GM18909 (cell line): ENCODE data around the gene KRT9.
"Not testable (repeated sequence)": the region's sequence is repeated elsewhere in the genome, so short reads cannot be mapped to it uniquely, and the experiment has no call there.

Experiments used
- ATAC-seq: cut with Tn5 transposase; IDR thresholded peaks from one replicate; pipeline ENCODE4 v1.9.1; 2021; ENCODE audit warnings: mild to moderate bottlenecking; ENCODE audit not compliant: unreplicated experiment, poor library complexity

Gene KRT9

GRCh38 chr17:41547921-41548843, 23.7 kb downstream of the KRT9 start:
- no peak for ATAC-seq

GRCh38 chr17:41547378-41547841, 24.4 kb downstream of the KRT9 start:
- no peak for ATAC-seq

- ATAC-seq, result no peak
Observed at GRCh38 chr17:41546819-41547218, 25.0 kb downstream of the KRT9 start.

- ATAC-seq, result no peak
Observed at GRCh38 chr17:41545829-41546410, 25.9 kb downstream of the KRT9 start.

- no peak for ATAC-seq
Observed at GRCh38 chr17:41544935-41545334, 26.9 kb downstream of the KRT9 start.

GRCh38 chr17:41544491-41544892, 27.4 kb downstream of the KRT9 start:
- ATAC-seq, result no peak

- ATAC-seq, result not testable (repeated sequence)
Observed at GRCh38 chr17:41542786-41543185, 29.1 kb downstream of the KRT9 start.

GRCh38 chr17:41542357-41542756, 29.5 kb downstream of the KRT9 start:
- ATAC-seq, result no peak

- ATAC-seq, result no peak
Observed at GRCh38 chr17:41540921-41541625, 30.8 kb downstream of the KRT9 start.

GRCh38 chr17:41539979-41540701, 31.7 kb downstream of the KRT9 start:
- ATAC-seq, result no peak

GRCh38 chr17:41539071-41539492, 32.8 kb downstream of the KRT9 start:
- no peak for ATAC-seq

- no peak for ATAC-seq
Observed at GRCh38 chr17:41538565-41538991, 33.3 kb downstream of the KRT9 start.

- ATAC-seq, result no peak
Observed at GRCh38 chr17:41537990-41538389, 33.9 kb downstream of the KRT9 start.

- no peak for ATAC-seq
Observed at GRCh38 chr17:41537614-41537954, 34.3 kb downstream of the KRT9 start.

- no peak for ATAC-seq
Observed at GRCh38 chr17:41536741-41537613, 34.9 kb downstream of the KRT9 start.

GRCh38 chr17:41535764-41536481, 35.9 kb downstream of the KRT9 start:
- ATAC-seq, result no peak

GRCh38 chr17:41534899-41535546, 36.8 kb downstream of the KRT9 start:
- ATAC-seq, result no peak

GRCh38 chr17:41533613-41534012, 38.2 kb downstream of the KRT9 start:
- ATAC-seq, result no peak
